NCI-H2171 treated with DMSO at 0.1 percent for 48 hours (cell line): ENCODE results near the gene ALKBH4.
"Not testable (repeated sequence)": the region's sequence is repeated elsewhere in the genome, so short reads cannot be mapped to it uniquely, and the experiment has no call there.

ENCODE experiments used
- DNase-seq: peaks from one replicate; lab custom pipeline; 2025; lab: John Stamatoyannopoulos, UW

Gene ALKBH4

DNA sequence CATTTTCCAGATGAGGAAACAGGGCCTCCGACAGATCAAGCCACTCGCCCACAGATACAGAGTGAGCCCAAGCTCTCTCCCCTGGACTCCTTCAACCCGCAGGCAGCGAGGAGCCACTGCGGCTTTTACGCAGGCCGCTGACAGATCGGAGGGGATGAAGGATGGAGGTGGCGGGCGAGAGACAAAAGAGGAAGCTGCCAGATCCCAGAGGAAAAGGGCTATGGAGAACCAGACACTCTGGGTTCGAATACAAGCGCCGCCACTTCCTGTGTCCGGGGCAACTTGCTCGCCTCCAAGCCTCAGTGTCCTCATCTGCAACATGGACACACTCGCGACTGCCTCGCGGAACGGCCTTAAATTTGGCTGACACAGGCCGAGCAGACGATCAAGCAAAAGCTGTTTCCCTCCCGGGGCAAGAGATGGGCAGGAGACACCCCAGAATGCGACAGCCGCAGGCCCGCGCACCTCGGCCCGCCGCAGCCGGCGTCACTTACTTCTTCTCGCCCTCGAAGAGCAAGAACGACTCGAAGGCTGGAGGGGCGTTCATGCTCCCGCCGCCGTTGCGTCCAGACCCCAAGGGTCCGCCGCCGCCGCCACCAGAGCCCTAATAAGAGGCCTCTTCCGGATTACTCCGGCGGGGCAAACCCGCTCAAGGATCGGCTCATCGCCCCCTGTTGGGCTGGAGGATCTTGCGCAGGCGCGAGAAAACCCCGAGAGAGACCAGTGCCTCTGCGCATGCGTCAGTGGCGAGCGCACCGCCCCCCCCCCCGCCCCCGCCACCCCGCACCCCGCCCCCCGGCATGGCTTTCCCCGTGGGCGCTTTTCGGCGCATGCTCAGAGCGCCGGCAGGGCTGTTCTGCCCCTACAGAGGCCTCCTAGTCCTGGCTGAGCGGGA, 13.9 kb upstream of the ALKBH4 start, which contains the start of gene POLR2J:
TSS of gene POLR2J (minus strand) at position 609 of the 895 bp plus-strand sequence. CDS start at position 547, 62 bp downstream.
- not testable (repeated sequence) for DNase-seq

DNA sequence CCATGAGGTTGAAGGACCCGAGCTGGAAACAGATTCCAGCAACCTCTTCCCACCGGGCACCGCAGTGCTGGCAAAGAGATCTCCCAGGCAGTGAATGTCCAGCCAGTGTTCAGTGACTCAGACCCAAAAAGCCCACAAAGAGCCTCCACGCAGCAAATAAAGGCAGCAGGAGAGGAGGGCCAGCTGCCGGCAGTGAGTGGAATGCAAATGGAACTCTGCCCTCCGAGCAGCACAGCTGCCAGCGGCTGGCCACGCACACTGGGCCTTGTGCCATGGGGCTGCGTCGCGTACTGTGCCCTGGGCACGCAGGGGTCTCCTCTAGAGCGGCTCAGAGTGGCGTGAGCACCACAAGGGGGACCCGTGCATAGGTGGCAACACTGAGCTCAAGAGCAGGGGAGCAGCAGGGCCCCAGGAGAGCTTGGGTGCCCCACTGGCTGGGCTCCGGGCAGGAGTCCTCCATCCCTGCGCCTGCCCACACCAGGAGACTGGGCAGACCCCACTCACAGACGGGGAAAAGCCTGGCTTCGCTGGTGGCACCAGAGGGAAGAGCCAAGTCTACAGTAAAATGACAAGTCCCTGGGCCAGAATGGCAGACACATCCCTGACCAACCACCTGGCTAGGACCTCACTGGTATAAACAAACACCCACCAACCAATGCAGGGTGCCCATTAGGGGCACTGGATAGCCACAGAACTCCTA, 10.2 kb upstream of the ALKBH4 start:
- not testable (repeated sequence) for DNase-seq

DNA sequence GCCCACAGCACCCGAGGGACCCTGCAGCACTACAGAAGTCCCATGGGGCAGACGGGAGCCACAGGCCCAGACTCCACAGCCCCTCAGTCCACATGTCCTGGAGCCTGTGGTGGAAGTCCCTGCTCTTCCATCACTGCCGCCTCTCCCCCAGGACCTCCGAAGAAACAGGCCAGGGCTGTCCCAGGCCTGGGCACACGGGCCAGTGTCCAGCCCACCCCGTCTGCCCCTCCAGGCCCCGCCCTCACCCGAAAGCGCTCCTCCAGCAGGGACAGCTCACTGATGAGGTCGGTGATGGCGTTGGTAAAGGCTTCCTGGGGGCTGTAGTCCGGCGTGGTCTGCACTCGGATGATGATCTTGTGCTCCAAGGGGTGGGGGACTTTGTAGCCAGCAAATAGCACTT, 9.5 kb upstream of the ALKBH4 start:
- not testable (repeated sequence) for DNase-seq

GRCh38 chr7:102473271-102473991, 8.8 kb upstream of the ALKBH4 start:
- no peak for DNase-seq

- no peak for DNase-seq
These were observed 7.7 kb upstream of the ALKBH4 start for GRCh38 chr7:102472126-102473041.

GRCh38 chr7:102471791-102472125, 7.1 kb upstream of the ALKBH4 start:
- DNase-seq, result no peak

DNA sequence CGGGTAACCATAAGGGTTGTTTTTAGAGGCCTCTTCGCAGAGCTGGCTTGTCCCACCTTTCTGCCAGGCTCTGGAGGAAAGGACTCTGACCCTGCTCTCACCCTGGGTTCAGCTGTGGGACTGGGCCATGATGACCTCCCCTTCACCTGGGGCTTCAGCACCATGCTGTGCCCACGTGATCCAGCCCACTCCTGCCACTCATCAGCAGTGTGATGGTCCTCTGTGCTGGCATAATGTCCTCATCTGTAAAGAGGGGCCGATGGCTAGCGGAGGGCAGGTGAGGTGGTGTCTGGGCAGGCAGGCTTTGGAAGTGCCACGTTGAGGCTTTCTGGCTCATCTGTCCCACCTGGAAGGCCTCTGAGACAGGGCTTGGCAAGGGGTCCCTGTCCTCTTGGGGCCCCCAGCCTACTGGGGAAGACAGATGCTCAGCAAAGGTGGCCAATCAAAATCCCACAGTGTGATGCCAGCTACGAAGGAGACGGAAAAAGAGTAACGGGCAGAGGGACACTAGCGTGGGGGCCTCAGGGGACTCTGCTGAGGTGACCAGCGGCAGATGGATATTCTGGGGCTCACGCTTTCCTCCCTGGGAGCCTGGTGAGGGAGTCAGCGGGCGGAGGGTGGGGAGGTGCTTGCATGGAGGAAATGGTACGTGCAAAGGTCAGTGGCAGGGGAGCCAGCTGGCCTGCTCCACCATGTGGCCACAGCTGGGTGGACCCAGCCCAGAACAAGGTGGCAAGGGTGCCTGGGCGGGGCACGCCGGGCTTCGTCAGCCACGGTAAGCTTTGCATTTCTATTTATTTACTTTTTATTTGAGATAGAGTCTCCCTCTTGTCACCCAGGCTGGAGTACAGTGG, 5.5 kb upstream of the ALKBH4 start:
- no peak for DNase-seq

- DNase-seq, result no peak
These were observed 4.8 kb upstream of the ALKBH4 start for GRCh38 chr7:102469351-102469971.

GRCh38 chr7:102468478-102469350, 4.1 kb upstream of the ALKBH4 start:
- no peak for DNase-seq

- no peak for DNase-seq
These were observed 3.2 kb upstream of the ALKBH4 start for GRCh38 chr7:102467581-102468477.

DNA sequence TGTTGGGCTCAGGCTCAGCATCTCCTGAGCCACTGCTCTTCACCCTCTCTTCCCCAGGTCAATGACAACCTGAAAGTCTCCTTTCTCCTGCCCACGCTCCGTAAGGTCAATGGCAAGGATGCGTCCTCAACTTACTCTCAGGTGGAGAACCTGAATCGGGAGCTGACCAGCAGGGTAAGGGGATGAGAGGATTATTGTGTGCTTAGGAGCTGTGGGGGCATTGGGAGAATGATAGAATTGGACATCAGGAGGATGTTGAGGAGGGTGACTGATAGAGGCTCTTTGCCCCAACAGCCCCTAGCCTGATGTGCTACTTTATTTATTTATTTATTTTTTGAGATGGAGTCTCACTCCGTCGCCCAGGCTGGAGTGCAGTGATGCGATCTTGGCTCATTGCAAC, 1.4 kb upstream of the ALKBH4 start:
- no peak for DNase-seq

GRCh38 chr7:102463841-102464576, 654 bp downstream of the ALKBH4 start:
- no peak for DNase-seq

GRCh38 chr7:102460467-102460866, 4.2 kb downstream of the ALKBH4 start:
- no peak for DNase-seq

DNA sequence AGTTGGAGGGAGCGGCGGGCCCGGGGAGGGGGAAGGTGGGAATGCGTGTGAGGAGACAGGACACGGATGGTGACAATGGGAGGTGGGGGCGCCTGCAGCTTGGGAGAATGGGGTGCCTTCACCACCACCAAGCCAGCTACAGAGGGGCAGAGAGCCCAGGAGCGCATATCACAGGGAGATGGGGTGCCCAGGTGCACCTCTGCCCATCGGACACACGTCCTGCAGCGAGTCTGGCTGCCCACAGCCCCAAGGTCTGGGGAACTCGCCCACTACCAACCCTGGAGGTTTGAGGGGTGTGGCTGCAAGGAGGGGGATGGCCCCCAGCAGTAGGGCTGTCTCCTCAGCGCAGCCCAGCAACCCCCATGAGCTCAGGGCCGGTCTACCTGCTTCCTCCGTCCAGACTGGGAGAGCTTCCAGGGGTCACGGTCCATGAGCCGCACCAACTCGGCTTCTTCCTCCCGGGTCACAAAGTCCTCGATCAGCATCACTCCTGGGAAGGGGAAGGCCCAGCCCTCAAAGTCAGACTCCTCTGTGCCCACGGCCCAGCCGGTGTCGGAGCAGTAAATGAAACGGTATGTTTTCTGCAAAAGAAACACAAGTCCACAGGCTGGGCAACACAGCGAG, 5.3 kb downstream of the ALKBH4 start:
- no peak for DNase-seq

- DNase-seq, result no peak
These were observed 7.2 kb downstream of the ALKBH4 start for GRCh38 chr7:102457352-102457924.

GRCh38 chr7:102456327-102456726, 8.3 kb downstream of the ALKBH4 start:
- peak; percentile 39 for DNase-seq
